ENCODE measurements around the gene LAPTM4A. TPM values are rescaled to one million over a fixed set of nuclear protein-coding genes. Genes with fewer than 3 reads are reported as not detected.

LAPTM4A gene
- total RNA-seq, 1 donor from 2014 or later: 141 TPM

GRCh38 chr2:20025065-20025786, 26.2 kb downstream of the LAPTM4A start:
- Histone ChIP-seq H3K36me3 (ENCODE audit: control insufficient read depth, insufficient read depth, low read length) (no peaks in the 10 kb centered on the region), H3K27me3 (ENCODE audit: control insufficient read depth, insufficient read depth, low read length) (no peaks in the 10 kb centered on the region), H3K4me3 (ENCODE audit: low read depth, low read length) (no peak overlapping the region)
- TF ChIP-seq CTCF (IDR thresholded peaks at IDR 0.05; ENCODE audit: insufficient read depth, low read length, poor library complexity, severe bottlenecking): no peak
- DNase-seq (ENCODE audit: low read depth): no peak

DNA sequence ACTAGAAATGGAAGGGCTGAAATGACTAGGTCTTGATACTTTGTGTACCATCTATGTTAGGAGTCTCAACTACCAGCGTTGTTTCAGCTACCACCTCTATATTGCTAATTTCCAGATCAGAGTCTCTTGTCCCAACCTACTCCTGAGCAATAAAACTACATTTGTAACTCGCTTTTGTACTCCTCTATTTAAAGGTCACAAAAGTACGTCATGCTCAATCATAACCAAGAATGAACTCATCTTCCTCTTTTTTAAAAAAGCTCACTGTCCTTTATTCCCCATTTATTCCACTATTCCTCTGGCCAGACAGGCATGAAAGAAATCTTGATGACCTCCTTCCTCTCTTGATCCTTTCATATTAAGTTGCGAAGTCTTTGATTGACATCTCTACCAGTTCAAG, 27.7 kb downstream of the LAPTM4A start:
- Histone ChIP-seq H3K27me3 (ENCODE audit: control insufficient read depth, insufficient read depth, low read length) (no peaks in the 10 kb centered on the region), H3K36me3 (ENCODE audit: control insufficient read depth, insufficient read depth, low read length) (no peaks in the 10 kb centered on the region), H3K4me3 (ENCODE audit: low read depth, low read length) (no peak overlapping the region)
- DNase-seq (ENCODE audit: low read depth): no peak
- no peak for TF ChIP-seq CTCF (IDR thresholded peaks at IDR 0.05; ENCODE audit: insufficient read depth, low read length, poor library complexity, severe bottlenecking)

- no peaks in the 10 kb centered on the region for H3K27me3 ChIP-seq (ENCODE audit: control insufficient read depth, insufficient read depth, low read length)
- no peak for DNase-seq (ENCODE audit: low read depth)
- H3K4me3 ChIP-seq (ENCODE audit: low read depth, low read length): no peak overlapping the region
- TF ChIP-seq CTCF (IDR thresholded peaks at IDR 0.05; ENCODE audit: insufficient read depth, low read length, poor library complexity, severe bottlenecking): no peak
- no peaks in the 10 kb centered on the region for H3K36me3 ChIP-seq (ENCODE audit: control insufficient read depth, insufficient read depth, low read length)
Measured at GRCh38 chr2:20021405-20022009, 29.9 kb downstream of the LAPTM4A start.

DNA sequence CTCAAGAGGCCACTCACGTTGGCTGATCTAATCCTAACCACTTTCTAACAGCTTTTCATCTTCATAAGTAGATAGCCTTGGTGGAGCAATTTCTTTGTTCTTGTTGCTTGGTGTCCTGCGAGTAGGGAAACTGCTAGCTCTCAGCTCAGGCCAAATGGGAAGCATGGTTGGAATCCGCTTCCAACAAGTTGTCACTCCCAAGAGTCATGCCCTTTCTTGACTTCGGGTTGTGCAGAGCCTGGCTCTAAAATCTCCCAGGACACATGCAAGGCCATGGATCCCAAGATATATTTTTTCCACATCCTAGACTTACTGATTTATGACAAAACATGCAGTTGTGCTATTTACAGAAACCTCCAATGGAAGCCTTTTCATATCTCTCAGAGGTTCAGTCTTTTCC, 31.7 kb downstream of the LAPTM4A start:
- no peak for TF ChIP-seq CTCF (IDR thresholded peaks at IDR 0.05; ENCODE audit: insufficient read depth, low read length, poor library complexity, severe bottlenecking)

GRCh38 chr2:20018601-20019152, 32.8 kb downstream of the LAPTM4A start:
- TF ChIP-seq CTCF (IDR thresholded peaks at IDR 0.05; ENCODE audit: insufficient read depth, low read length, poor library complexity, severe bottlenecking): no peak
- Histone ChIP-seq H3K36me3 (ENCODE audit: control insufficient read depth, insufficient read depth, low read length) (no peaks in the 10 kb centered on the region), H3K27me3 (ENCODE audit: control insufficient read depth, insufficient read depth, low read length) (no peaks in the 10 kb centered on the region), H3K4me3 (ENCODE audit: low read depth, low read length) (no peak overlapping the region)
- no peak for DNase-seq (ENCODE audit: low read depth)

More for the DNA sequence above, 31.7 kb downstream of the LAPTM4A start:
- no peak for DNase-seq (ENCODE audit: low read depth)
- H3K27me3 ChIP-seq (ENCODE audit: control insufficient read depth, insufficient read depth, low read length): no peaks in the 10 kb centered on the region
- no peak overlapping the region for H3K4me3 ChIP-seq (ENCODE audit: low read depth, low read length)
- no peaks in the 10 kb centered on the region for H3K36me3 ChIP-seq (ENCODE audit: control insufficient read depth, insufficient read depth, low read length)

All from kidney epithelial cell (primary cell).